Vagina (tissue), 2 donors: ENCODE results near the gene LINC01488. TPM values are rescaled to one million over a fixed set of nuclear protein-coding genes. Genes with fewer than 3 reads are reported as not detected.

ENCODE experiments used
- DNase-seq, 2 donors: peaks; one replicate each; pipeline ENCODE4 v3.0.0-alpha.2; 2017; ENCODE audit errors: extremely low spot score in 2 of 2
- H3K27ac ChIP-seq: fragments of 200-600 bp; sonication (generic); one replicate; pipeline ENCODE4 v1.5.1; 2019
- H3K27me3 ChIP-seq: fragments of 200-600 bp; sonication (generic); one replicate; pipeline ENCODE4 v1.5.1; 2019
- H3K36me3 ChIP-seq, 2 donors: fragments of 200-600 bp; sonication (generic); one replicate each; pipeline ENCODE4 v1.5.1; 2017 to 2019
- H3K4me1 ChIP-seq: fragments of 200-600 bp; sonication (generic); one replicate; pipeline ENCODE4 v1.5.1; 2019
- H3K4me3 ChIP-seq, 2 donors: fragments of 200-600 bp; sonication (generic); 1 replicate in 1 of 2; 2 replicates in 1 of 2; pipeline ENCODE4 v1.5.1; 2016 to 2019
- H3K9me3 ChIP-seq: fragments of 200-600 bp; sonication (generic); one replicate; pipeline ENCODE4 v1.5.1; 2019
- CTCF ChIP-seq, 3 experiments: fragments of 450-650 bp in 2 of 3; fragments of 200-600 bp in 1 of 3; sonication (generic) in 1 of 3; IDR thresholded peaks; one replicate each; pipeline ENCODE4 v1.5.1; 2017 to 2019; ENCODE audit warnings: antibody characterized with exemption in 3 of 3, mild to moderate bottlenecking in 2 of 3, moderate library complexity in 2 of 3
- POLR2A ChIP-seq, 2 donors: fragments of 450-650 bp; IDR thresholded peaks; one replicate each; pipeline ENCODE4 v1.6.1; 2017; ENCODE audit warnings: antibody characterized with exemption in 2 of 2, mild to moderate bottlenecking in 2 of 2, moderate library complexity in 2 of 2
- POLR2AphosphoS5 ChIP-seq, 2 donors: sonication (generic); formaldehyde crosslinking; IDR thresholded peaks; one replicate each; pipeline ENCODE4 v1.9.0; 2017; ENCODE audit warnings: antibody characterized with exemption in 2 of 2, mild to moderate bottlenecking in 2 of 2, low read depth in 1 of 2; ENCODE audit not compliant: insufficient read depth in 1 of 2
- intact Hi-C: fragments of 100-400 bp; cut with DNase I; formaldehyde crosslinking; loops from one replicate; pipeline ENCODE4 v1.15.1; 2023
- total RNA-seq: library from RNA; depleted of rRNA; stranded (reverse); fragments of >200 nt; gene quantifications from one replicate; pipeline ENCODE4 v1.2.3, GENCODE V29; 2016

LINC01488 gene
- total RNA-seq, 1 donor from 2014 or later, result not detected

DNA sequence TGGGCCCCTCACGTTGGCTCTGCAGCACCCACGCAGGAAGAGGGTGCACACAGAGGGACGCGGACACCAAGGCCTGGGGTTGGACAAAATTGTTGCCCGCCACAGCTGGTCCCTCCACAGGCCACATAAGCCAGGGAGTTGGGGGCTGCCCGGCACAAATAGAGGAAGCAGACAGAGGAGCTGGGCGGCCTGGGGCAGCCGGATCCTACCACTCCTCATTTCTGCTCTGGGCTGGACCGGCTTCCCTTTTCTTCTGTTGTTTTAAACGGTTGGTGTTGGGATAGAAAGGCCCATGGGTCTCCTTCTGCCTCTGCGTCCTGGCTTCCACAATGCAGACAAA, 36.4 kb upstream of the LINC01488 start:
- intact Hi-C loops, result no loop called here
- no peaks in the 10 kb centered on the region for H3K27me3 ChIP-seq

DNA sequence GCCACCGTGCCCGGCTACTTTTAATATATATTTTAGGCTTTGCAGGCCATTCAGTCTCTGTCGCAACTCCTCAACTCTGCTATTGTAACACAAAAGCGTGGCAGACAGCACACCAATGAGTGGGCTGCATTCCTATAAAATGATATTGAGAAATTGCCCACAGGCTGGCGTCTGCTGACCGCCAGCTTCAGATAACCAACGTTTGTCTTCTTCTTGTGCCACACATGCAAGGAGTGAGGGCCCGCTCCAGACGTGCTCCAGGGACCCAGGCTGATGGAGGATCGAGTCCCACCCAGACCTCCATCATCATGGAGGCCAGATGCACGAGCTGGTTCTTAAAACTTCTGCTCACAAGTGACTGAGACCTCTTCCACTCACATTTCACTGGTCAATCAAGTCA, 35.4 kb upstream of the LINC01488 start:
- H3K36me3 ChIP-seq, result no peaks in the 10 kb centered on the region
- no peak overlapping the region for H3K4me3 ChIP-seq
- TF ChIP-seq POLR2A (IDR thresholded peaks at IDR 0.05), result no peak
- no peak for TF ChIP-seq CTCF (IDR thresholded peaks at IDR 0.05)
- TF ChIP-seq POLR2AphosphoS5 (IDR thresholded peaks at IDR 0.05; ENCODE audit: insufficient read depth in 1 of 2, low read depth in 1 of 2), result no peak
- no peak for DNase-seq
- no peaks in the 10 kb centered on the region for H3K9me3 ChIP-seq
- no peak overlapping the region for H3K27ac ChIP-seq
- intact Hi-C loops, result no loop called here
- H3K27me3 ChIP-seq, result no peaks in the 10 kb centered on the region
- peaks cover 46% of the 10 kb centered on the region for H3K4me1 ChIP-seq

More for the DNA sequence above, 36.4 kb upstream of the LINC01488 start:
- H3K36me3 ChIP-seq, result no peaks in the 10 kb centered on the region
- DNase-seq, result no peak
- H3K4me1 ChIP-seq, result peaks cover 44% of the 10 kb centered on the region
- peak overlapping the region; percentile 18 for H3K27ac ChIP-seq
- peak overlapping the region in 1 of 2 donors; percentile 24 for H3K4me3 ChIP-seq
- TF ChIP-seq POLR2AphosphoS5 (IDR thresholded peaks at IDR 0.05; ENCODE audit: insufficient read depth in 1 of 2, low read depth in 1 of 2) (no peak), CTCF (IDR thresholded peaks at IDR 0.05) (no peak), POLR2A (IDR thresholded peaks at IDR 0.05) (no peak)
- H3K9me3 ChIP-seq, result no peaks in the 10 kb centered on the region

DNA sequence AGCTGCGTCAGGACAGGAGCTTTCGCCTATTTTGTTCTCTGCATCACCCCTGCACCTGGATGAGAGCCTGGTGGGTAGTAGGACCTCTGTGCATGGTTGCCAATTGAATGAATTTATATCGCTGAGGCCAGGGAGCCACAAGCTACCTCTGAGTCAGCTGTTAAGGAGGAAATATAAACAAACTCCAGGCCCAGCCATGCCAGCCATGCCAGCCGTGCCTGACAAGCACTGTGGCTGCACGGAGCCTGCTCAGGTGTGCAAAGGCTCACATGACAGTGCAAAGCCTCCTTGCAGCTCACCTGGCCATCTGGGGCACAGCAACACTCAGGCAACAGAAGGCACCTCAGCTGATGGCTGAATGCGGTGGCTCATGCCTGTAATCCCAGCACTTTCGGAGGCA, 33.7 kb upstream of the LINC01488 start:
- no peak for DNase-seq
- no peaks in the 10 kb centered on the region for H3K9me3 ChIP-seq
- H3K27me3 ChIP-seq, result no peaks in the 10 kb centered on the region
- TF ChIP-seq CTCF (IDR thresholded peaks at IDR 0.05) (no peak), POLR2A (IDR thresholded peaks at IDR 0.05) (no peak), POLR2AphosphoS5 (IDR thresholded peaks at IDR 0.05; ENCODE audit: insufficient read depth in 1 of 2, low read depth in 1 of 2) (no peak)
- no peak overlapping the region for H3K27ac ChIP-seq
- intact Hi-C loops, result no loop called here
- peaks cover 36% of the 10 kb centered on the region for H3K4me1 ChIP-seq
- H3K36me3 ChIP-seq, result no peaks in the 10 kb centered on the region
- H3K4me3 ChIP-seq, result no peak overlapping the region

- H3K27ac ChIP-seq, result no peak overlapping the region
- no peaks in the 10 kb centered on the region for H3K36me3 ChIP-seq
- peaks cover 27% of the 10 kb centered on the region for H3K4me1 ChIP-seq
- H3K9me3 ChIP-seq, result no peaks in the 10 kb centered on the region
- no peak for DNase-seq
- no peaks in the 10 kb centered on the region for H3K27me3 ChIP-seq
- no peak for TF ChIP-seq POLR2A (IDR thresholded peaks at IDR 0.05)
- H3K4me3 ChIP-seq, result no peak overlapping the region
- intact Hi-C loops, result no loop called here
Observed at GRCh38 chr11:69448471-69449284, 32.8 kb upstream of the LINC01488 start.

GRCh38 chr11:69449320-69450063, 32.0 kb upstream of the LINC01488 start:
- H3K27ac ChIP-seq, result peak overlapping the region; percentile 39
- no peaks in the 10 kb centered on the region for H3K9me3 ChIP-seq
- TF ChIP-seq POLR2A (IDR thresholded peaks at IDR 0.05) (no peak), CTCF (IDR thresholded peaks at IDR 0.05) (no peak), POLR2AphosphoS5 (IDR thresholded peaks at IDR 0.05; ENCODE audit: insufficient read depth in 1 of 2, low read depth in 1 of 2) (peak in 1 of 2 donors; percentile 13)
- intact Hi-C loops, result no loop called here
- H3K4me3 ChIP-seq, result no peak overlapping the region
- H3K4me1 ChIP-seq, result peaks cover 19% of the 10 kb centered on the region
- no peaks in the 10 kb centered on the region for H3K27me3 ChIP-seq
- no peak for DNase-seq
- no peaks in the 10 kb centered on the region for H3K36me3 ChIP-seq
